Spleen (tissue), 7 donors: ENCODE data around the gene PANX2.

Experiments used
- POLR2A ChIP-seq, 3 donors: fragments of 450-650 bp; IDR thresholded peaks; one replicate each; pipeline ENCODE4 v1.5.1; 2017; ENCODE audit warnings: antibody characterized with exemption in 3 of 3, mild to moderate bottlenecking in 1 of 3
- TF ChIP-seq, protein P1 (sequence below), 11 experiments: fragments of 200-600 bp in 7 of 11; fragments of 450-650 bp in 4 of 11; sonication (generic) in 4 of 11; IDR thresholded peaks in 8 of 11; conservative IDR thresholded peaks in 3 of 11; 1 replicate in 7 of 11; 2 replicates in 4 of 11; pipeline versions ENCODE4 v1.4.0 to v1.8.0; 2016 to 2021; ENCODE audit warnings: antibody characterized with exemption in 11 of 11, inconsistent platforms in 4 of 11, mild to moderate bottlenecking in 1 of 11
- donor health status: DM: no; HTN: no; CAD: no; lungs with moderate emphysema.
- donor health status: DM: no; HTN: no; CAD: no.
- donor health status: DM: no; HTN: no; CAD: no.

DNA sequence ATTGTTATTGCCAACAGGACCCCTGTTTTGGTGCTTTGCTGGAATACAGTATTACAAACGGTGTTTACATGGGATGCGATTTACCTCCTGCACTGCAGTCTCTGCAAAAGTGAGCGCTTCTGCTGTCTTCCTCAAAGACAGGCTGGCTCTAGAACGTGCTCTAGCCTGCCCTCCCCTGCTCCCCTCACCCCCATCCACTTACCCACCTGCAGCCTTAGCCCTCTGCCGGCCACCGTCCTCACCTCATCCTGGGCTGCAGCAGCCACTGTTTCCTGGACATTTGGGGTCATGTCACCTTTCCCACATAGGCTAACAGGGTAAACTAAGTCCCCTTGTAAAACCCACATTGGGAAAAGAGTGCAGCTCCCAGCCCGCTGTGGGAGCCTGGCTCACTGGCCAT lies 9.6 kb upstream of the PANX2 start:
- TF ChIP-seq, protein P1, sequence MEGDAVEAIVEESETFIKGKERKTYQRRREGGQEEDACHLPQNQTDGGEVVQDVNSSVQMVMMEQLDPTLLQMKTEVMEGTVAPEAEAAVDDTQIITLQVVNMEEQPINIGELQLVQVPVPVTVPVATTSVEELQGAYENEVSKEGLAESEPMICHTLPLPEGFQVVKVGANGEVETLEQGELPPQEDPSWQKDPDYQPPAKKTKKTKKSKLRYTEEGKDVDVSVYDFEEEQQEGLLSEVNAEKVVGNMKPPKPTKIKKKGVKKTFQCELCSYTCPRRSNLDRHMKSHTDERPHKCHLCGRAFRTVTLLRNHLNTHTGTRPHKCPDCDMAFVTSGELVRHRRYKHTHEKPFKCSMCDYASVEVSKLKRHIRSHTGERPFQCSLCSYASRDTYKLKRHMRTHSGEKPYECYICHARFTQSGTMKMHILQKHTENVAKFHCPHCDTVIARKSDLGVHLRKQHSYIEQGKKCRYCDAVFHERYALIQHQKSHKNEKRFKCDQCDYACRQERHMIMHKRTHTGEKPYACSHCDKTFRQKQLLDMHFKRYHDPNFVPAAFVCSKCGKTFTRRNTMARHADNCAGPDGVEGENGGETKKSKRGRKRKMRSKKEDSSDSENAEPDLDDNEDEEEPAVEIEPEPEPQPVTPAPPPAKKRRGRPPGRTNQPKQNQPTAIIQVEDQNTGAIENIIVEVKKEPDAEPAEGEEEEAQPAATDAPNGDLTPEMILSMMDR (IDR thresholded peaks at IDR 0.05 in 8 of 11, conservative IDR thresholded peaks at IDR 0.05 in 3 of 11), result no peak
- TF ChIP-seq POLR2A (IDR thresholded peaks at IDR 0.05), result no peak
